ENCODE data around the gene WNT5B. TPM values are rescaled to one million over a fixed set of nuclear protein-coding genes. Genes with fewer than 3 reads are reported as not detected.

The WNT5B gene
- total RNA-seq, 4 donors from 2014 or later, result 0.53 to 9.1 (median 0.94) TPM; not detected in 1

GRCh38 chr12:1616233-1617066, 12.6 kb upstream of the WNT5B start:
- Histone ChIP-seq H3K27me3 (no peaks in the 10 kb centered on the region), H3K4me3 (no peak overlapping the region), H3K27ac (no peak overlapping the region), H3K36me3 (no peaks in the 10 kb centered on the region), H3K9me3 (no peaks in the 10 kb centered on the region), H3K4me1 (peaks cover 0 to 4% (median 0%) of the 10 kb centered on the region in 4 donors)
- no peak for DNase-seq
- no peak for TF ChIP-seq CTCF (IDR thresholded peaks at IDR 0.05)
- no peak for TF ChIP-seq POLR2A (IDR thresholded peaks at IDR 0.05)

DNA sequence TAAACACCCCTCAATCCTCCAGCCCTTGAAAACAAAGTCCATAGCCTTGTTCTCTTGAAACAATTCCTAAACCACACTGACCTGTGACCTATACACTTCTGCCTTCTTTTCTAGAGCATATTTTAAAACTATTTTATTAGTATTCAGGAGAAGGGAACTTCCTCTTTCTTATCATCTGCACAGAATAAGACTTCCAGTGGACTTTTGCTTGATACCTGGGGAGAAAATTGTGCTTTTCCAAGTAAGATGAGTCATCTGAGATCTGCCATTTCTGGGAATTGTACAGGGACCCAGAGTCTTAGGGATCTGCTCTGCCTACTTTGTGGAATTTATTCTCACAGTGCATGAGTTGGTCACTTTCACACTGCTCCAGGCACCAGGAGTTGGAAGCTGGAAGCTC, 10.5 kb upstream of the WNT5B start:
- H3K9me3 ChIP-seq, result no peaks in the 10 kb centered on the region
- H3K27ac ChIP-seq, result no peak overlapping the region
- no peaks in the 10 kb centered on the region for H3K27me3 ChIP-seq
- DNase-seq, result no peak
- no peak overlapping the region for H3K4me3 ChIP-seq
- H3K4me1 ChIP-seq, result peaks cover 0 to 4% (median 0%) of the 10 kb centered on the region in 4 donors
- no peaks in the 10 kb centered on the region for H3K36me3 ChIP-seq
- TF ChIP-seq POLR2A (IDR thresholded peaks at IDR 0.05) (no peak), CTCF (IDR thresholded peaks at IDR 0.05) (no peak)

- Histone ChIP-seq H3K27ac (no peak overlapping the region), H3K4me1 (peaks cover 0 to 4% (median 0%) of the 10 kb centered on the region in 4 donors), H3K36me3 (no peaks in the 10 kb centered on the region), H3K9me3 (no peaks in the 10 kb centered on the region), H3K27me3 (no peaks in the 10 kb centered on the region), H3K4me3 (no peak overlapping the region)
- TF ChIP-seq CTCF (IDR thresholded peaks at IDR 0.05) (no peak), POLR2A (IDR thresholded peaks at IDR 0.05) (no peak)
- no peak for DNase-seq
These were observed 9.9 kb upstream of the WNT5B start for GRCh38 chr12:1619159-1619558.

DNA sequence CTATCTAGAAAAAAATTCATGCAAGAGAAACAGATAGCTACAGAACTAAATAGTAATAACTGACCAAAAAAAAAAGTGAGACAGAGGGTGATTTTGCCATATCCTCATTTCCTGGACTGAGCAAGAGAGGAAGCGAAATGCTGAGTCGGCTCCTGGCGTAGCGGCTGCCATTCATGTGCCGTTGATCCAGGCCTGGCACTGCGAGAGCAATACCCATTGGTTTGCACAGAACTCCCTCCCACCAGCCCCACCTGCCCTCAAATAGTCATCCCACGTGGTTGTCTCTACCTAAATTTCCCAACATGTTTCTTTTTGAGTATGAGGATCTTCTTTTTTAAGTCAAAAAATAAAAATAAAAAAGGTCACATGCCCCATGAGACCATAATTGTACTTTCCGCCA, 9.4 kb upstream of the WNT5B start:
- DNase-seq, result peak in 2 of 3 donors; percentile 29 to 56
- H3K27me3 ChIP-seq, result no peaks in the 10 kb centered on the region
- no peaks in the 10 kb centered on the region for H3K9me3 ChIP-seq
- H3K27ac ChIP-seq, result no peak overlapping the region
- no peaks in the 10 kb centered on the region for H3K36me3 ChIP-seq
- peaks cover 0 to 4% (median 0%) of the 10 kb centered on the region in 4 donors for H3K4me1 ChIP-seq
- no peak overlapping the region for H3K4me3 ChIP-seq
- TF ChIP-seq POLR2A (IDR thresholded peaks at IDR 0.05) (no peak), CTCF (IDR thresholded peaks at IDR 0.05) (no peak)

- no peak for DNase-seq
- Histone ChIP-seq H3K9me3 (no peaks in the 10 kb centered on the region), H3K27me3 (no peaks in the 10 kb centered on the region), H3K27ac (no peak overlapping the region), H3K4me3 (no peak overlapping the region), H3K4me1 (peaks cover 0 to 5% (median 0%) of the 10 kb centered on the region in 4 donors), H3K36me3 (no peaks in the 10 kb centered on the region)
- no peak for TF ChIP-seq CTCF (IDR thresholded peaks at IDR 0.05)
- no peak for TF ChIP-seq POLR2A (IDR thresholded peaks at IDR 0.05)
These were observed 8.9 kb upstream of the WNT5B start for GRCh38 chr12:1620092-1620491.

All from Peyer's patch (tissue), 4 donors.